Type B pancreatic cell (in vitro differentiated cells): ENCODE results near the gene UNC79. TPM values are rescaled to one million over a fixed set of nuclear protein-coding genes. Genes with fewer than 3 reads are reported as not detected.
"Not testable (repeated sequence)": the region's sequence is repeated elsewhere in the genome, so short reads cannot be mapped to it uniquely, and the experiment has no call there.

Experiments used
- DNase-seq: peaks from one replicate; pipeline ENCODE4 v3.0.0; 2021; ENCODE audit warnings: mixed read lengths; ENCODE audit not compliant: unreplicated experiment; ENCODE audit errors: extremely low spot score
- H3K27ac Mint-ChIP-seq: 2 replicates; pipeline ENCODE4 v1.8.0; 2021; ENCODE audit warnings: mild to moderate bottlenecking, mixed read lengths
- H3K27me3 Mint-ChIP-seq: 2 replicates; pipeline ENCODE4 v1.8.0; 2021; ENCODE audit warnings: mixed read lengths
- H3K36me3 Mint-ChIP-seq: 2 replicates; pipeline ENCODE4 v1.8.0; 2021; ENCODE audit warnings: mixed read lengths
- H3K4me1 Mint-ChIP-seq: one replicate; pipeline ENCODE4 v1.8.0; 2021; ENCODE audit warnings: mixed read lengths; ENCODE audit not compliant: unreplicated experiment
- H3K4me3 Mint-ChIP-seq: 2 replicates; pipeline ENCODE4 v1.8.0; 2021; ENCODE audit warnings: mild to moderate bottlenecking, mixed read lengths
- H3K9me3 Mint-ChIP-seq: 2 replicates; pipeline ENCODE4 v1.8.0; 2021; ENCODE audit warnings: mixed read lengths
- long read RNA-seq: library from polyadenylated mRNA; unstranded; transcript quantifications from one replicate; pipeline ENCODE4 v2.0.0, GENCODE V29; 2020
- total RNA-seq: library from RNA; stranded (reverse); gene quantifications from 2 replicates; pipeline ENCODE4 v1.2.1, GENCODE V29; 2021; ENCODE audit warnings: low replicate concordance
- TF ChIP-seq, protein P1 (sequence below): fragments of 200-600 bp; sonication (generic); conservative IDR thresholded peaks from 2 replicates; pipeline ENCODE4 v1.5.0; 2021; ENCODE audit warnings: antibody characterized with exemption, mild to moderate bottlenecking

The UNC79 gene
- total RNA-seq, result 1.8 and 2.1 TPM in 2 replicates
- long read RNA-seq, result 0 reads

GRCh38 chr14:93430315-93431035, at the start of gene UNC79:
UNC79 (plus strand) TSS chr14:93430939; CDS start chr14:93431030, 91 bp downstream.
- H3K27me3 Mint-ChIP-seq, result peaks cover 67% of the 10 kb centered on the region
- H3K4me3 Mint-ChIP-seq, result peak within 1 kb of the TSS; percentile 85
- no peaks in the 10 kb centered on the region for H3K4me1 Mint-ChIP-seq
- H3K36me3 Mint-ChIP-seq, result no peaks in the 10 kb centered on the region
- H3K9me3 Mint-ChIP-seq, result no peaks in the 10 kb centered on the region
- H3K27ac Mint-ChIP-seq, result no peak within 1 kb of the TSS
- no peak for DNase-seq
- TF ChIP-seq, protein P1, sequence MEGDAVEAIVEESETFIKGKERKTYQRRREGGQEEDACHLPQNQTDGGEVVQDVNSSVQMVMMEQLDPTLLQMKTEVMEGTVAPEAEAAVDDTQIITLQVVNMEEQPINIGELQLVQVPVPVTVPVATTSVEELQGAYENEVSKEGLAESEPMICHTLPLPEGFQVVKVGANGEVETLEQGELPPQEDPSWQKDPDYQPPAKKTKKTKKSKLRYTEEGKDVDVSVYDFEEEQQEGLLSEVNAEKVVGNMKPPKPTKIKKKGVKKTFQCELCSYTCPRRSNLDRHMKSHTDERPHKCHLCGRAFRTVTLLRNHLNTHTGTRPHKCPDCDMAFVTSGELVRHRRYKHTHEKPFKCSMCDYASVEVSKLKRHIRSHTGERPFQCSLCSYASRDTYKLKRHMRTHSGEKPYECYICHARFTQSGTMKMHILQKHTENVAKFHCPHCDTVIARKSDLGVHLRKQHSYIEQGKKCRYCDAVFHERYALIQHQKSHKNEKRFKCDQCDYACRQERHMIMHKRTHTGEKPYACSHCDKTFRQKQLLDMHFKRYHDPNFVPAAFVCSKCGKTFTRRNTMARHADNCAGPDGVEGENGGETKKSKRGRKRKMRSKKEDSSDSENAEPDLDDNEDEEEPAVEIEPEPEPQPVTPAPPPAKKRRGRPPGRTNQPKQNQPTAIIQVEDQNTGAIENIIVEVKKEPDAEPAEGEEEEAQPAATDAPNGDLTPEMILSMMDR, result no peak

DNA sequence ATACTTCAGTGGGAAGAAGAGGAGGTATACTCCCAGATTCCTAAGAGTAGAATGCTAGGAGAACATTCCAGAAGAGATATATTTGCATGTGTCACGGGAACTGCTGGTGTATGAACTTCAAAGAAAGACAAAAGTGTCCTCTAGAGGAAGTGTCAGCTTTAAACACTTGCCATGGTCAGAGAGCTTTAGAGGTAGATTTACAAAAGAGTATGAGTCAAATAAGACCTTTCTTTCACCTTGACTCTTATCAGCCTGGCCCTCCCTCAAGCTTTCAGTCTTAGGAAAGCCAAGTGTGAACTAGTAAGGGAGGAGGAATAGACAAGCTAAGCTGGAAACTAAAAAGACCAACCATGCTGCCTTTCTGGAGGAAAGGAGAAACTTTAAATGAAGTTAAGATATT, 49.1 kb upstream of the UNC79 start:
- DNase-seq, result no peak
- H3K4me1 Mint-ChIP-seq, result no peaks in the 10 kb centered on the region
- no peak overlapping the region for H3K27ac Mint-ChIP-seq
- H3K9me3 Mint-ChIP-seq, result no peaks in the 10 kb centered on the region
- H3K4me3 Mint-ChIP-seq, result no peak overlapping the region
- TF ChIP-seq, protein P1, result no peak
- H3K36me3 Mint-ChIP-seq, result no peaks in the 10 kb centered on the region
- H3K27me3 Mint-ChIP-seq, result peaks cover 30% of the 10 kb centered on the region

GRCh38 chr14:93384256-93384655, 46.5 kb upstream of the UNC79 start:
- H3K36me3 Mint-ChIP-seq, H3K27ac Mint-ChIP-seq, H3K4me3 Mint-ChIP-seq, H3K9me3 Mint-ChIP-seq, DNase-seq, H3K4me1 Mint-ChIP-seq: not testable (repeated sequence)
- H3K27me3 Mint-ChIP-seq, result peaks cover 26% of the 10 kb centered on the region

GRCh38 chr14:93395231-93395630, 35.5 kb upstream of the UNC79 start:
- Mint-ChIP-seq H3K4me1 (no peaks in the 10 kb centered on the region), H3K4me3 (no peak overlapping the region), H3K36me3 (no peaks in the 10 kb centered on the region), H3K27me3 (no peaks in the 10 kb centered on the region), H3K9me3 (no peaks in the 10 kb centered on the region), H3K27ac (no peak overlapping the region)
- TF ChIP-seq, protein P1, result no peak
- DNase-seq, result no peak

DNA sequence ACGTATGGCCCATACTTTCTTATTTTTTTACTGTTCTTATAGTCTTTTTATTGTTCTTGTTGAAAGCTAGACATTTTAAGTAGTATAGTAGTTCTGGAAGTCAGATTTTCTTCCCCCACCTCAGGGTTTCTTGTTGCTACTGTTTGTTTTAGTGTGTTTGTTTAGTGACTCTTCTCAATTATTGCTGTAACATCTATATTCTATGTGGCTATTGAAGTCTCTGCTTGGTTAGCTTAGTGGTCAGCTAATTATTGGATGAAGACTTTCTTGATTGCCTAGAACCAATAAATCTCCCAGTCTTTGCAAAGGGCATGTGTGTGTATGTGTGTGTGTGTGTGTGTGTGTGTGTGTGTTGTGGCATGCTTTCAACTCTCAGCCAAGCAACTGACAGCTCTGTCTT, 34.3 kb upstream of the UNC79 start:
- no peak overlapping the region for H3K4me3 Mint-ChIP-seq
- TF ChIP-seq, protein P1, result no peak
- no peak overlapping the region for H3K27ac Mint-ChIP-seq
- H3K9me3 Mint-ChIP-seq, result no peaks in the 10 kb centered on the region
- H3K4me1 Mint-ChIP-seq, result no peaks in the 10 kb centered on the region
- no peak for DNase-seq
- no peaks in the 10 kb centered on the region for H3K27me3 Mint-ChIP-seq
- H3K36me3 Mint-ChIP-seq, result no peaks in the 10 kb centered on the region

DNA sequence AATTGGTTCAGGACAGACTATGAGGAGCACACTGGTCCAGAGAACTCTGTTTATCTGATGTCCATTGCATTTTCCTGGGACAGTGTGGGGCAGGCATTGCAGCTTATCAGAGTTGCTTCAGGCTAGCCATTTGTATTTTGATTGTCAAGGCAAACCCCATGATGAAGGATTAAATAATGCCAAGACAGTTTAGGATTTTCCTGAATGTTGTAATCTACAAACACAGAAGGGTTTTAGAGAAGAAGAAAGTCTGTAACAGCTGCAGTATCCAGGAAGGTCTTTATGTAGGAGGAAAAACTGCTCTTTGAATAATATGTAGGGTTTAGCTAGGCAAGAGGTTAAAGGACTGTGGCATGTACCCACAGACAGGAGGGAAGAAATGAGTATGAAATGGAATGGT, 32.2 kb upstream of the UNC79 start:
- H3K27ac Mint-ChIP-seq, result no peak overlapping the region
- peaks cover 3% of the 10 kb centered on the region for H3K27me3 Mint-ChIP-seq
- H3K9me3 Mint-ChIP-seq, result no peaks in the 10 kb centered on the region
- no peak for DNase-seq
- no peaks in the 10 kb centered on the region for H3K36me3 Mint-ChIP-seq
- TF ChIP-seq, protein P1, result no peak
- no peaks in the 10 kb centered on the region for H3K4me1 Mint-ChIP-seq
- no peak overlapping the region for H3K4me3 Mint-ChIP-seq
